BE2C (cell line): Measurements from ENCODE around the gene SHTN1.

Experiments used
- DNase-seq: peaks from one replicate; pipeline ENCODE4 v3.0.0-alpha.2; 2020
- H3K27me3 ChIP-seq: fragments of 250-450 bp; sonication (Bioruptor Pico); 2 replicates; pipeline ENCODE4 v1.5.1; 2020; ENCODE audit warnings: mild to moderate bottlenecking
- H3K36me3 ChIP-seq: fragments of 250-450 bp; sonication (Bioruptor Pico); 2 replicates; pipeline ENCODE4 v1.5.1; 2020; ENCODE audit warnings: mild to moderate bottlenecking
- H3K4me1 ChIP-seq: fragments of 250-450 bp; sonication (Bioruptor Pico); 2 replicates; pipeline ENCODE4 v1.5.1; 2020
- H3K4me3 ChIP-seq: 2 replicates; pipeline ENCODE4 v1.5.1; 2011; ENCODE audit warnings: low read depth, low read length
- H3K9me3 ChIP-seq: fragments of 250-450 bp; sonication (Bioruptor Pico); 2 replicates; pipeline ENCODE4 v1.5.1; 2020
- TF ChIP-seq, protein P1 (sequence below): IDR thresholded peaks from 2 replicates; pipeline ENCODE4 v1.5.1; 2012; ENCODE audit warnings: mild to moderate bottlenecking, low read depth, low read length

Gene SHTN1

DNA sequence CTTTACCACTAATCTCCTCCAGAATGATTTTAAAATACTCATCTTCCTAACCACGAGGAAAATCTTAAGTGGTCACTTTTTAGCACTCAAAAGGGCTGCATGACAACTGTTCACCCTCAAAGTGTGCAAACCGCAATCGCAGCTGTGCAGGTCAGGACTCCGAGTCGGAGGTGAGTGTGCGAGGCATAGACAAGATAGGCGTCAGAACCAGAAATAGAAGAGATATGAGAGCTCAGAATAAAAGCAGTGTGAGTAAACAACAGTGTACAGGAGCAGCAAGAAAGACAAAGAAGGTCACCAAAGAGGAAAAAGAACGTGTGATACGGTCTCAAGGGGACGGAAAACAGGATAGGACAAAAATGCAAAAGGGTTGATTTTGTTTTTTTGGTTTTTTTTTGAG lies 173.2 kb downstream of the SHTN1 start:
- Histone ChIP-seq H3K9me3 (no peaks in the 10 kb centered on the region), H3K4me1 (no peaks in the 10 kb centered on the region), H3K36me3 (no peaks in the 10 kb centered on the region), H3K4me3 (no peak overlapping the region), H3K27me3 (peaks cover 6% of the 10 kb centered on the region)
- no peak for DNase-seq
- TF ChIP-seq, protein P1, sequence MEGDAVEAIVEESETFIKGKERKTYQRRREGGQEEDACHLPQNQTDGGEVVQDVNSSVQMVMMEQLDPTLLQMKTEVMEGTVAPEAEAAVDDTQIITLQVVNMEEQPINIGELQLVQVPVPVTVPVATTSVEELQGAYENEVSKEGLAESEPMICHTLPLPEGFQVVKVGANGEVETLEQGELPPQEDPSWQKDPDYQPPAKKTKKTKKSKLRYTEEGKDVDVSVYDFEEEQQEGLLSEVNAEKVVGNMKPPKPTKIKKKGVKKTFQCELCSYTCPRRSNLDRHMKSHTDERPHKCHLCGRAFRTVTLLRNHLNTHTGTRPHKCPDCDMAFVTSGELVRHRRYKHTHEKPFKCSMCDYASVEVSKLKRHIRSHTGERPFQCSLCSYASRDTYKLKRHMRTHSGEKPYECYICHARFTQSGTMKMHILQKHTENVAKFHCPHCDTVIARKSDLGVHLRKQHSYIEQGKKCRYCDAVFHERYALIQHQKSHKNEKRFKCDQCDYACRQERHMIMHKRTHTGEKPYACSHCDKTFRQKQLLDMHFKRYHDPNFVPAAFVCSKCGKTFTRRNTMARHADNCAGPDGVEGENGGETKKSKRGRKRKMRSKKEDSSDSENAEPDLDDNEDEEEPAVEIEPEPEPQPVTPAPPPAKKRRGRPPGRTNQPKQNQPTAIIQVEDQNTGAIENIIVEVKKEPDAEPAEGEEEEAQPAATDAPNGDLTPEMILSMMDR, result no peak
